NB4 (cell line): ENCODE measurements around the gene TEDC1.

Experiments
- DNase-seq: peaks from one replicate; pipeline ENCODE4 v3.0.0; 2010; ENCODE audit warnings: low read depth
- H3K4me3 ChIP-seq: one replicate; pipeline ENCODE4 v1.5.1; 2011; ENCODE audit warnings: mild to moderate bottlenecking, low read depth, low read length, moderate library complexity
- CTCF ChIP-seq: IDR thresholded peaks from one replicate; pipeline ENCODE4 v1.5.1; 2012; ENCODE audit warnings: low read depth, low read length
- MAX ChIP-seq: IDR thresholded peaks from 2 replicates; pipeline ENCODE4 v1.6.1; 2011; ENCODE audit warnings: low read depth, low read length
- MYC ChIP-seq: IDR thresholded peaks from 2 replicates; pipeline ENCODE4 v1.6.1; 2011; ENCODE audit warnings: low read depth, low read length
- POLR2A ChIP-seq: IDR thresholded peaks from 2 replicates; pipeline ENCODE4 v1.6.1; 2011; ENCODE audit warnings: mild to moderate bottlenecking; ENCODE audit not compliant: insufficient read length; ENCODE audit errors: extremely low read depth

TEDC1 gene

DNA sequence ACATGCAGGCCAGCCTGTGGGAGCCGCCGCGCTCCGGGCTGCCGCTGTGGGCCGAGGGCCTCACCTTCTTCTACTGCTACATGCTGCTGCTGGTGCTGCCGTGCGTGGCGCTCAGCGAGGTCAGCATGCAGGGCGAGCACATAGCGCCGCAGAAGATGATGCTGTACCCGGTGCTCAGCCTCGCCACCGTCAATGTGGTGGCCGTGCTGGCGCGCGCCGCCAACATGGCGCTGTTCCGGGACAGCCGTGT lies 38.2 kb downstream of the TEDC1 start:
- DNase-seq: no peak
- no peak for TF ChIP-seq POLR2A
- no peak for TF ChIP-seq MAX
- no peak for TF ChIP-seq MYC
- TF ChIP-seq CTCF: no peak
- H3K4me3 ChIP-seq: no peak overlapping the region

DNA sequence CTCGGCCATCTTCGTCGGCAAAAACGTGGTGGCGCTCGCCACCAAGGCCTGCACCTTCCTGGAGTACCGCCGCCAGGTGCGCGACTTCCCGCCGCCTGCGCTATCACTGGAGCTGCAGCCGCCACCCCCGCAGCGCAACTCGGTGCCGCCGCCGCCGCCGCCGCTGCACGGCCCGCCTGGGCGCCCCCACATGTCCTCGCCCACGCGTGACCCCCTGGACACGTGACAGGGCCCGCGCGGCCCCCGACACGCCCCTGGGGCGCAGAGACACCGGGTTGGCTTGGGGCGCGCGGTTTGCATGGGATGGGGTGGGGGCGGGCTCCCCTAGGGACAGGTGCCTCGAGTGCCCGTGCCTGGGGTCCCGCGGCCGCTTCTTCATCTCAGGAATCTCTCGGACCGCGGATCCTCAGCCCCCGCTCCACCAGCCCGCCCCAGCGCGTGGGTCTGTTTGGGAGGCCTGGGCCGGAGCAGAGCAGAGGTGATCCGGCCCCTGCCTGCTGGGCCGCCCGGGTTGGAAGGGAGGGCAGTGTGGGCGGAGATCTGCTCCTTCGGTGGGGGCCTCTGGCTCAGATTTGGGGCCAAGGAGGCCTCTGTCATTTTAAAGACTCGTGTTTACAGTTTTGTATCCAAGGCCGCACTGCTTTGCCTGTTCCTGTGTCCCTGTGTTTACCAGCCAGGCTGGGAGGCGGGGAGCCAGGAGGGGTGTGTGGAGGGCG lies 38.7 kb downstream of the TEDC1 start:
- TF ChIP-seq MYC: no peak
- TF ChIP-seq MAX: no peak
- no peak for TF ChIP-seq CTCF
- no peak for TF ChIP-seq POLR2A
- H3K4me3 ChIP-seq: no peak overlapping the region
- no peak for DNase-seq

- no peak overlapping the region for H3K4me3 ChIP-seq
- no peak for TF ChIP-seq MAX
- TF ChIP-seq CTCF: no peak
- DNase-seq: no peak
Observed at GRCh38 chr14:105530285-105531087, 39.4 kb downstream of the TEDC1 start.

- DNase-seq: no peak
- no peak for TF ChIP-seq POLR2A
- TF ChIP-seq CTCF: no peak
- no peak for TF ChIP-seq MAX
- no peak for TF ChIP-seq MYC
- no peak overlapping the region for H3K4me3 ChIP-seq
Observed at GRCh38 chr14:105531088-105531893, 40.2 kb downstream of the TEDC1 start.

DNA sequence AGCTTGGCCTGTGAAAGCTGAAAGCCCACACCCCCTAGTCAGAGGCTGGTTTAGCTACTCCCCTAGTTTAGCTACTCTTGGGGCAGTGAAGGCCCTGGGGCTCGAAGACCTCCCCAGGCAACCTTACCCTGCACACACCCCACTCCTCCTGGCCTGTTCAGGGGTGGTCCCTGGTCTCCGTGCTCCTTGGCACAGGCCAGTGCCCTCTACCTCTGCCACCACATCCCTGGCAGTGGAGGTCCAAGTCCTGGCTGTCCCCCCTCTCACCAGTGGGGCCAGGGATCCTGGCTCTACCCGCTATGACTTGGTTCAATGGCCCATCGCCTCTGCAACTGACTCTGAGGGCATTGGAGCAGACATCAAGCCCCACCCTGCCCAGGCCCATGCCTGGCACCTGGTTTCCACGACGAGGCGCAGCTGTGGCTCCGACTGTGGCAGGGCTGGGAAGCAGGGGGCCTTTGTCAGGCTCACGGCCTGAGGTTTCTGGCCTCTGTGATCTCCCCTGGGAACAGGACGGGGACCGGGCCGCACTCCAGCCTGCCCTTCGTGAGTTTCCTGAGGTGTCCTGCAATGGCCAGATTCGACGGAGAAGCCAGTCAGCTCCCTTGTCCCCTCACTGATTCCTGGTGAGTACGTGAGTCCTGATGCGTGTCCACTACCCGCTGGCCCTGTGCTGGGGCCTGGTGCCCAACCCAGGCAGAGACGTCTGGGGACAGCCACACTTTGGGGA lies 41.0 kb downstream of the TEDC1 start:
- TF ChIP-seq POLR2A: no peak
- TF ChIP-seq MYC: no peak
- no peak for TF ChIP-seq CTCF
- no peak for TF ChIP-seq MAX
- H3K4me3 ChIP-seq: no peak overlapping the region
- no peak for DNase-seq
